ENCODE measurements around the gene ARHGAP28. TPM values are rescaled to one million over a fixed set of nuclear protein-coding genes. Genes with fewer than 3 reads are reported as not detected.

ARHGAP28 gene
- total RNA-seq, 1 experiment from 2014 or later = 0.94 TPM

GRCh38 chr18:6949800-6950586, 220.5 kb downstream of the ARHGAP28 start:
- no peak for DNase-seq (ENCODE audit: extremely low read depth, low read depth)

GRCh38 chr18:6950641-6951040, 221.1 kb downstream of the ARHGAP28 start:
- DNase-seq (ENCODE audit: extremely low read depth, low read depth) = no peak

GRCh38 chr18:6951336-6952090, 222.0 kb downstream of the ARHGAP28 start:
- DNase-seq (ENCODE audit: extremely low read depth, low read depth) = no peak

GRCh38 chr18:6954501-6954900, 225.0 kb downstream of the ARHGAP28 start:
- no peak for DNase-seq (ENCODE audit: extremely low read depth, low read depth)

GRCh38 chr18:6955304-6955703, 225.8 kb downstream of the ARHGAP28 start:
- no peak for DNase-seq (ENCODE audit: extremely low read depth, low read depth)

GRCh38 chr18:6956495-6956894, 227.0 kb downstream of the ARHGAP28 start:
- DNase-seq (ENCODE audit: extremely low read depth, low read depth) = no peak

- no peak for DNase-seq (ENCODE audit: extremely low read depth, low read depth)
These were observed 227.5 kb downstream of the ARHGAP28 start for GRCh38 chr18:6956999-6957398.

- no peak for DNase-seq (ENCODE audit: extremely low read depth, low read depth)
These were observed 229.6 kb downstream of the ARHGAP28 start for GRCh38 chr18:6959110-6959509.

GRCh38 chr18:6960124-6960523, 230.6 kb downstream of the ARHGAP28 start:
- DNase-seq (ENCODE audit: extremely low read depth, low read depth) = no peak

GRCh38 chr18:6960656-6961055, 231.1 kb downstream of the ARHGAP28 start:
- DNase-seq (ENCODE audit: extremely low read depth, low read depth) = no peak

GRCh38 chr18:6961331-6961730, 231.8 kb downstream of the ARHGAP28 start:
- no peak for DNase-seq (ENCODE audit: extremely low read depth, low read depth)

- DNase-seq (ENCODE audit: extremely low read depth, low read depth) = no peak
These were observed 233.3 kb downstream of the ARHGAP28 start for GRCh38 chr18:6962571-6963451.

GRCh38 chr18:6963452-6964097, 234.1 kb downstream of the ARHGAP28 start:
- DNase-seq (ENCODE audit: extremely low read depth, low read depth) = no peak

Small RNA genes lying within 50 kb of the gene (small RNA-seq; reads per million reads assigned to genes)
- 0 reads per million in 2 experiments for gene RNU6-916P

Data from NCI-H460 (cell line).